ENCODE measurements around the gene PTRH1.

DNA sequence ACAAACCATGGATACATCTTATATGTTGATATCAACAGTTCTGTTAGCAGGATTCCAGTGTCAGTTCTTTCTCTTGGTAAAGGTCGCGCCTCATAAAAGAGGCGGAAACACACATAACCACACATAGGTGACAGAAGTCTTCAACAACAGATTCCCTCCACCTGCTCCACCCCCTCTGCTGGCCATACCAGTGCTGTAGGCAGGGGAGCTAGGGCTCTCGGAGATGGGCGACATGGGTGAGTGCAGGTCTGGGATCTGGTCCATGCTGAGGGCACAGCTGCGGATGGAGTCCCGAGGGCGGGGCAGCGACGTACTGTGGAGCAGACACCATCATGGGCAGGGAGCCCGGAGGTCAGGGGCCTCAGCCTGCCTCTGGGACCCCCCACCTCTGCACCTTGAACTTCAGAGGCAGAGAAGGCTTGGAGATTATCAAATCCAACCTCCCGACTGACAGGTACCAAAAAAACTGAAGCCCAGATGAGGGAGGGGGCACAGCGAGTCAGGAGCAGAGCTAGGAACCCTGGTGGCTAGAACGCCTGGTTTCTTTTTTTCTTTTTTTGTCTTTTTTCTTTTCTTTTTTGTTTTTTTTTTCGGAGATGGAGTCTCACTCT is 31.6 kb upstream of the PTRH1 start:
- TF ChIP-seq, protein P1, sequence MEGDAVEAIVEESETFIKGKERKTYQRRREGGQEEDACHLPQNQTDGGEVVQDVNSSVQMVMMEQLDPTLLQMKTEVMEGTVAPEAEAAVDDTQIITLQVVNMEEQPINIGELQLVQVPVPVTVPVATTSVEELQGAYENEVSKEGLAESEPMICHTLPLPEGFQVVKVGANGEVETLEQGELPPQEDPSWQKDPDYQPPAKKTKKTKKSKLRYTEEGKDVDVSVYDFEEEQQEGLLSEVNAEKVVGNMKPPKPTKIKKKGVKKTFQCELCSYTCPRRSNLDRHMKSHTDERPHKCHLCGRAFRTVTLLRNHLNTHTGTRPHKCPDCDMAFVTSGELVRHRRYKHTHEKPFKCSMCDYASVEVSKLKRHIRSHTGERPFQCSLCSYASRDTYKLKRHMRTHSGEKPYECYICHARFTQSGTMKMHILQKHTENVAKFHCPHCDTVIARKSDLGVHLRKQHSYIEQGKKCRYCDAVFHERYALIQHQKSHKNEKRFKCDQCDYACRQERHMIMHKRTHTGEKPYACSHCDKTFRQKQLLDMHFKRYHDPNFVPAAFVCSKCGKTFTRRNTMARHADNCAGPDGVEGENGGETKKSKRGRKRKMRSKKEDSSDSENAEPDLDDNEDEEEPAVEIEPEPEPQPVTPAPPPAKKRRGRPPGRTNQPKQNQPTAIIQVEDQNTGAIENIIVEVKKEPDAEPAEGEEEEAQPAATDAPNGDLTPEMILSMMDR (IDR thresholded peaks at IDR 0.05): no peak
- TF ChIP-seq EP300 (IDR thresholded peaks at IDR 0.05): no peak
- TF ChIP-seq POLR2A (IDR thresholded peaks at IDR 0.05): no peak

Data from suprapubic skin (tissue), 3 donors.